Measurements from ENCODE around the gene RFC4. TPM values are rescaled to one million over a fixed set of nuclear protein-coding genes. Genes with fewer than 3 reads are reported as not detected.

The RFC4 gene
- total RNA-seq, 2 experiments from 2014 or later, result 128 to 130 TPM

GRCh38 chr3:186787642-186788481, 18.4 kb downstream of the RFC4 start:
- Mint-ChIP-seq H3K36me3 (ENCODE audit: low read depth) (peaks cover 84% of the 10 kb centered on the region), H3K4me3 (peak overlapping the region; percentile 100), H3K9me3 (ENCODE audit: low read depth) (no peaks in the 10 kb centered on the region), H3K4me1 (peaks cover 45% of the 10 kb centered on the region), H3K27ac (peak overlapping the region; percentile 100), H3K27me3 (no peaks in the 10 kb centered on the region)
- DNase-seq (no peak), ATAC-seq (no peak)
- intact Hi-C loops (cut with DNase I, micrococcal nuclease), result loop anchor here in 1 of 2 experiments (2.0 to 5.0 kb wide), 2 partner anchors 34 to 855 kb away; no protein-coding TSS in a partner anchor
- POLR2A ChIA-PET, result interaction anchor here (1.5 kb wide), 1 partner anchor 15 kb away, joined by 3 read pairs; no protein-coding TSS in a partner anchor
- CTCF ChIA-PET, result no interaction called here

- no peaks in the 10 kb centered on the region for H3K27me3 Mint-ChIP-seq
- H3K36me3 Mint-ChIP-seq (ENCODE audit: low read depth), result peaks cover 78% of the 10 kb centered on the region
- CTCF ChIA-PET, result no interaction called here
- peak overlapping the region; percentile 100 for H3K4me3 Mint-ChIP-seq
- ATAC-seq (no peak), DNase-seq (no peak)
- intact Hi-C loops (cut with DNase I, micrococcal nuclease), result loop anchor here in 1 of 2 experiments (2.0 to 5.0 kb wide), 2 partner anchors 35 to 854 kb away; no protein-coding TSS in a partner anchor
- POLR2A ChIA-PET, result no interaction called here
- H3K27ac Mint-ChIP-seq, result peak overlapping the region; percentile 100
- H3K4me1 Mint-ChIP-seq, result peaks cover 49% of the 10 kb centered on the region
- no peaks in the 10 kb centered on the region for H3K9me3 Mint-ChIP-seq (ENCODE audit: low read depth)
Observed at GRCh38 chr3:186786922-186787321, 19.4 kb downstream of the RFC4 start.

GRCh38 chr3:186785495-186786018, 20.7 kb downstream of the RFC4 start:
- ATAC-seq (no peak), DNase-seq (no peak)
- POLR2A ChIA-PET, result interaction anchor here (0.7 to 3.7 kb wide), 5 partner anchors 13 to 215 kb away, joined by 3 to 36 read pairs (median 7); partner anchors contain the start of gene DNAJB11
- H3K4me1 Mint-ChIP-seq, result peaks cover 43% of the 10 kb centered on the region
- no peaks in the 10 kb centered on the region for H3K27me3 Mint-ChIP-seq
- peak overlapping the region; percentile 100 for H3K27ac Mint-ChIP-seq
- intact Hi-C loops (cut with DNase I, micrococcal nuclease), result loop anchor here in 1 of 2 experiments (2.0 to 5.0 kb wide), 2 partner anchors 37 to 853 kb away; no protein-coding TSS in a partner anchor
- H3K36me3 Mint-ChIP-seq (ENCODE audit: low read depth), result peaks cover 67% of the 10 kb centered on the region
- CTCF ChIA-PET, result interaction anchor here (0.6 to 1.7 kb wide), 4 partner anchors 19 to 461 kb away, joined by 3 to 6 read pairs (median 4); no protein-coding TSS in a partner anchor
- H3K4me3 Mint-ChIP-seq, result peak overlapping the region; percentile 100
- H3K9me3 Mint-ChIP-seq (ENCODE audit: low read depth), result no peaks in the 10 kb centered on the region

GRCh38 chr3:186784820-186785494, 21.3 kb downstream of the RFC4 start:
- DNase-seq, result no peak
- H3K27me3 Mint-ChIP-seq, result no peaks in the 10 kb centered on the region
- peak overlapping the region; percentile 100 for H3K4me3 Mint-ChIP-seq
- H3K9me3 Mint-ChIP-seq (ENCODE audit: low read depth), result no peaks in the 10 kb centered on the region
- POLR2A ChIA-PET, result interaction anchor here (0.6 to 3.7 kb wide), 8 partner anchors 12 to 250 kb away, joined by 3 to 36 read pairs (median 5); partner anchors contain the start of genes DNAJB11 and RFC4
- H3K4me1 Mint-ChIP-seq, result peaks cover 43% of the 10 kb centered on the region
- intact Hi-C loops (cut with DNase I, micrococcal nuclease), result loop anchor here (5.0 kb wide), 4 partner anchors 37 to 242 kb away; no protein-coding TSS in a partner anchor
- peaks cover 62% of the 10 kb centered on the region for H3K36me3 Mint-ChIP-seq (ENCODE audit: low read depth)
- no peak for ATAC-seq
- peak overlapping the region; percentile 100 for H3K27ac Mint-ChIP-seq
- CTCF ChIA-PET, result interaction anchor here (0.6 to 1.7 kb wide), 5 partner anchors 20 to 461 kb away, joined by 3 to 6 read pairs (median 3); no protein-coding TSS in a partner anchor

GRCh38 chr3:186783731-186784515, 22.4 kb downstream of the RFC4 start:
- Mint-ChIP-seq H3K27ac (peak overlapping the region; percentile 100), H3K36me3 (ENCODE audit: low read depth) (peaks cover 56% of the 10 kb centered on the region), H3K4me1 (peaks cover 39% of the 10 kb centered on the region), H3K9me3 (ENCODE audit: low read depth) (no peaks in the 10 kb centered on the region), H3K27me3 (no peaks in the 10 kb centered on the region), H3K4me3 (peak overlapping the region; percentile 100)
- ChIA-PET POLR2A (interaction anchor here (0.5 to 3.7 kb wide), 14 partner anchors 8 to 249 kb away, joined by 3 to 36 read pairs (median 5); partner anchors contain the start of genes DNAJB11 and RFC4), CTCF (interaction anchor here (0.6 to 1.7 kb wide), 6 partner anchors 21 to 582 kb away, joined by 3 to 6 read pairs (median 3); partner anchors contain the start of gene RPL39L)
- ATAC-seq (peak; percentile 71), DNase-seq (peak; percentile 87)
- intact Hi-C loops (cut with DNase I, micrococcal nuclease), result loop anchor here (1.0 to 5.0 kb wide), 13 partner anchors 22 to 1197 kb away; partner anchors contain the start of genes DNAJB11 (in 2 of the 2), RFC4 (in 2 of the 2), ETV5 (in 1 of the 2) and RPL39L (in 1 of the 2)

- H3K4me3 Mint-ChIP-seq, result peak within 1 kb of the TSS; percentile 100
- H3K36me3 Mint-ChIP-seq (ENCODE audit: low read depth), result peaks cover 49% of the 10 kb centered on the region
- CTCF ChIA-PET, result interaction anchor here (0.7 to 1.3 kb wide), 6 partner anchors 9 to 583 kb away, joined by 3 to 5 read pairs (median 3); partner anchors contain the start of gene RPL39L
- POLR2A ChIA-PET, result interaction anchor here (0.5 to 3.7 kb wide), 15 partner anchors 9 to 830 kb away, joined by 3 to 36 read pairs (median 4); partner anchors contain the start of genes DNAJB11 and RFC4
- intact Hi-C loops (cut with DNase I, micrococcal nuclease), result loop anchor here (1.0 to 5.0 kb wide), 13 partner anchors 23 to 1196 kb away; partner anchors contain the start of genes DNAJB11 (in 2 of the 2), RFC4 (in 2 of the 2), ETV5 (in 1 of the 2) and RPL39L (in 1 of the 2)
- peak within 1 kb of the TSS; percentile 100 for H3K27ac Mint-ChIP-seq
- ATAC-seq, result peak; percentile 69
- peak; percentile 95 for DNase-seq
- peaks cover 32% of the 10 kb centered on the region for H3K4me1 Mint-ChIP-seq
- no peaks in the 10 kb centered on the region for H3K27me3 Mint-ChIP-seq
- no peaks in the 10 kb centered on the region for H3K9me3 Mint-ChIP-seq (ENCODE audit: low read depth)
Observed at GRCh38 chr3:186783058-186783730, 23.1 kb downstream of the RFC4 start, which contains the start of gene EIF4A2. EIF4A2 (plus strand) TSS chr3:186783577; CDS start chr3:186783611, 34 bp downstream.

- ChIA-PET POLR2A (interaction anchor here (0.5 to 3.7 kb wide), 13 partner anchors 9 to 830 kb away, joined by 3 to 36 read pairs (median 4); partner anchors contain the start of genes DNAJB11 and RFC4), CTCF (interaction anchor here (0.7 to 1.3 kb wide), 3 partner anchors 9 to 167 kb away, joined by 3 to 5 read pairs (median 4); no protein-coding TSS in a partner anchor)
- Mint-ChIP-seq H3K4me3 (peak overlapping the region; percentile 100), H3K27me3 (no peaks in the 10 kb centered on the region), H3K4me1 (peaks cover 26% of the 10 kb centered on the region), H3K9me3 (ENCODE audit: low read depth) (no peaks in the 10 kb centered on the region), H3K36me3 (ENCODE audit: low read depth) (peaks cover 43% of the 10 kb centered on the region), H3K27ac (peak overlapping the region; percentile 100)
- ATAC-seq (no peak), DNase-seq (no peak)
- intact Hi-C loops (cut with DNase I, micrococcal nuclease), result loop anchor here (1.0 to 5.0 kb wide), 14 partner anchors 10 to 1196 kb away; partner anchors contain the start of genes DNAJB11 (in 2 of the 2), RFC4 (in 2 of the 2), ETV5 (in 1 of the 2) and RPL39L (in 1 of the 2)
Observed at GRCh38 chr3:186782542-186783057, 23.7 kb downstream of the RFC4 start.

- POLR2A ChIA-PET, result no interaction called here
- CTCF ChIA-PET, result no interaction called here
- ATAC-seq, result no peak
- H3K4me1 Mint-ChIP-seq, result peaks cover 5% of the 10 kb centered on the region
- no peaks in the 10 kb centered on the region for H3K27me3 Mint-ChIP-seq
- DNase-seq, result no peak
- no peak overlapping the region for H3K4me3 Mint-ChIP-seq
- H3K27ac Mint-ChIP-seq, result no peak overlapping the region
- H3K9me3 Mint-ChIP-seq (ENCODE audit: low read depth), result no peaks in the 10 kb centered on the region
- H3K36me3 Mint-ChIP-seq (ENCODE audit: low read depth), result peaks cover 9% of the 10 kb centered on the region
- intact Hi-C loops (cut with DNase I, micrococcal nuclease), result no loop called here
Observed at GRCh38 chr3:186779204-186779603, 27.1 kb downstream of the RFC4 start.

- no peak for DNase-seq
- H3K4me3 Mint-ChIP-seq, result no peak overlapping the region
- no peak overlapping the region for H3K27ac Mint-ChIP-seq
- no peaks in the 10 kb centered on the region for H3K27me3 Mint-ChIP-seq
- intact Hi-C loops (cut with DNase I, micrococcal nuclease), result no loop called here
- H3K4me1 Mint-ChIP-seq, result peaks cover 16% of the 10 kb centered on the region
- no peak for ATAC-seq
- no peaks in the 10 kb centered on the region for H3K9me3 Mint-ChIP-seq (ENCODE audit: low read depth)
- CTCF ChIA-PET, result no interaction called here
- no peaks in the 10 kb centered on the region for H3K36me3 Mint-ChIP-seq (ENCODE audit: low read depth)
- POLR2A ChIA-PET, result no interaction called here
Observed at GRCh38 chr3:186775999-186776398, 30.3 kb downstream of the RFC4 start.

All from activated CD4-positive, alpha-beta T cell treated with anti-CD3 and anti-CD28 coated beads for 36 hours (primary cell).